CD8-positive, alpha-beta memory T cell (primary cell): ENCODE measurements around the gene KRT28. TPM values are rescaled to one million over a fixed set of nuclear protein-coding genes. Genes with fewer than 3 reads are reported as not detected.
A peak's percentile ranks its signal among the peaks of the same experiment; 100 is the strongest.

Experiments used
- CTCF ChIA-PET: fragments of 350-600 bp; sonication (Branson Sonifier 250); formaldehyde crosslinking; loops from one replicate; lab custom pipeline; 2021; ENCODE audit warnings: antibody characterized with exemption; lab: Charles Lee
- POLR2A ChIA-PET: fragments of 350-600 bp; sonication (Branson Sonifier 250); formaldehyde crosslinking; loops from one replicate; lab custom pipeline; 2021; ENCODE audit warnings: antibody characterized with exemption; lab: Charles Lee
- DNase-seq, 5 donors: peaks; one replicate each; pipeline versions ENCODE4 v3.0.0 to v3.0.0-alpha.2; 2020 to 2022; ENCODE audit warnings: mixed read lengths in 1 of 5
- H3K27ac ChIP-seq: one replicate; pipeline ENCODE4 v1.7.0; 2013; ENCODE audit warnings: low read depth, mild to moderate bottlenecking, low read length, moderate library complexity
- H3K27me3 ChIP-seq: 2 replicates; pipeline ENCODE4 v1.7.0; 2013; ENCODE audit warnings: low read length, mild to moderate bottlenecking; ENCODE audit not compliant: insufficient read depth, poor library complexity, severe bottlenecking
- H3K36me3 ChIP-seq: 2 replicates; pipeline ENCODE4 v1.7.0; 2013; ENCODE audit warnings: mild to moderate bottlenecking, low read length, moderate library complexity; ENCODE audit not compliant: insufficient read depth
- H3K4me1 ChIP-seq: 2 replicates; pipeline ENCODE4 v1.7.0; 2013; ENCODE audit warnings: mild to moderate bottlenecking, low read length, moderate library complexity; ENCODE audit not compliant: insufficient read depth
- H3K4me3 ChIP-seq: 2 replicates; pipeline ENCODE4 v1.7.0; 2013; ENCODE audit warnings: mild to moderate bottlenecking, low read length
- H3K9me3 ChIP-seq: 2 replicates; pipeline ENCODE4 v1.7.0; 2013; ENCODE audit warnings: mild to moderate bottlenecking, low read length
- H3K27ac Mint-ChIP-seq, 8 donors: one replicate each; pipeline ENCODE4 v1.8.0; 2020 to 2021; ENCODE audit warnings: mixed read lengths in 8 of 8, mild to moderate bottlenecking in 6 of 8, inconsistent platforms in 3 of 8, moderate library complexity in 3 of 8
- H3K27me3 Mint-ChIP-seq, 2 donors: one replicate each; pipeline ENCODE4 v1.8.0; 2020 to 2021; ENCODE audit warnings: mixed read lengths in 2 of 2, mild to moderate bottlenecking in 1 of 2, moderate library complexity in 1 of 2
- H3K36me3 Mint-ChIP-seq, 3 donors: one replicate each; pipeline ENCODE4 v1.8.0; 2020 to 2021; ENCODE audit warnings: mixed read lengths in 3 of 3, inconsistent platforms in 1 of 3, mild to moderate bottlenecking in 1 of 3
- H3K4me1 Mint-ChIP-seq, 3 donors: one replicate each; pipeline ENCODE4 v1.8.0; 2020 to 2021; ENCODE audit warnings: mixed read lengths in 3 of 3, inconsistent platforms in 1 of 3, mild to moderate bottlenecking in 1 of 3
- H3K4me3 Mint-ChIP-seq, 7 donors: one replicate each; pipeline ENCODE4 v1.8.0; 2020 to 2021; ENCODE audit warnings: mixed read lengths in 7 of 7, mild to moderate bottlenecking in 6 of 7, moderate library complexity in 4 of 7, inconsistent platforms in 2 of 7
- H3K9me3 Mint-ChIP-seq, 5 donors: one replicate each; pipeline ENCODE4 v1.8.0; 2020 to 2022; ENCODE audit warnings: mixed read lengths in 5 of 5, mild to moderate bottlenecking in 3 of 5, moderate library complexity in 2 of 5, inconsistent platforms in 1 of 5
- polyA plus RNA-seq: library from polyadenylated mRNA; unstranded; fragments of 300-500 nt; fragmentation: Illumina TruSeq; gene quantifications from one replicate; pipeline ENCODE4 v1.2.3, GENCODE V29; 2021
- total RNA-seq, 2 experiments: library from RNA; stranded (reverse); gene quantifications; one replicate each; pipeline ENCODE4 v1.2.3, GENCODE V29; 2021

Gene KRT28
- total and polyA plus RNA-seq, 3 experiments from 2014 or later: not detected

DNA sequence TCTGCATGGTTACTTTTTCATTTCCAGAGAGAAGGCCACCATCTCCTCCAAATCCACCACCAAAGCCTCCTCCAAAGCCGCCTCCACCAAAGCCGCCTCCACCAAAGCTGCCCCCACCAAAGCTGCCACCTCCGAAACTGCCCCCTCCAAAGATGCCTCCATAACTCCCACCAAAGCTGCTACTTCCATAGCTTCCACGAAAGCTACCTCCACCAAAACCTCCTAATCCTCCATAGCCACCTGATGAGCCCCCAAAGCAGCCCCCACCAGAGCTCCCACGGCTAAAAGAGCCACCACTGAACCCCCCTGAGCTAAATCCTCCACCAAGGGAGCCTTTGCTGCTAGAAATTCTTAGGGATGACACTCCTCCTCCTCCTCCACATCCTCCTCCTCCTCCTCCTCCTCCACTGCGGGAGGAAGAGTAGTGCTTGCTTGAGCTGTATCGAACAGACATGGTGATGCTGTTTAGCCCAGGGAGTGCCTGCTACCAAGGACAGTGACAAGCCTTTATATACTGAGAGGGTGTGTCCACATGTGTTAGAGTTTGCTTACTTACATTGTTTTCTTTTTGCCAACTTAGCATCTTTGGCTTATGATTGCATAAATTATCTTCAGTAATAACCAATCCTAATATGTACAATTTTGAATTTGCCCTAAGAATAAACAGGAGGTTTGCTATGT lies 22.5 kb upstream of the KRT28 start, which contains the start of gene KRT10:
TSS of gene KRT10 (minus strand) at position 483 of the 681 bp plus-strand sequence. CDS start at position 454, 29 bp downstream.
- Mint-ChIP-seq H3K9me3 (peaks cover 0 to 6% (median 0%) of the 10 kb centered on the region in 5 donors), H3K4me1 (peaks cover 21 to 27% (median 26%) of the 10 kb centered on the region in 3 donors), H3K36me3 (peaks cover 10 to 46% (median 16%) of the 10 kb centered on the region in 3 donors), H3K4me3 (peak within 1 kb of the TSS in 2 of 7 donors; percentile 32 to 69), H3K27ac (peak within 1 kb of the TSS in 1 of 8 donors; percentile 84), H3K27me3 (peaks cover 0 to 34% of the 10 kb centered on the region in 2 donors)
- peaks cover 3% of the 10 kb centered on the region for H3K36me3 ChIP-seq
- H3K27me3 ChIP-seq: no peaks in the 10 kb centered on the region
- no peaks in the 10 kb centered on the region for H3K9me3 ChIP-seq
- POLR2A ChIA-PET: no interaction called here
- H3K4me1 ChIP-seq: peaks cover 19% of the 10 kb centered on the region
- CTCF ChIA-PET: interaction anchor here (1.6 kb wide), 1 partner anchor 841 kb away, joined by 5 read pairs; no protein-coding TSS in a partner anchor
- DNase-seq: no peak
- no peak within 1 kb of the TSS for H3K27ac ChIP-seq
- no peak within 1 kb of the TSS for H3K4me3 ChIP-seq

DNA sequence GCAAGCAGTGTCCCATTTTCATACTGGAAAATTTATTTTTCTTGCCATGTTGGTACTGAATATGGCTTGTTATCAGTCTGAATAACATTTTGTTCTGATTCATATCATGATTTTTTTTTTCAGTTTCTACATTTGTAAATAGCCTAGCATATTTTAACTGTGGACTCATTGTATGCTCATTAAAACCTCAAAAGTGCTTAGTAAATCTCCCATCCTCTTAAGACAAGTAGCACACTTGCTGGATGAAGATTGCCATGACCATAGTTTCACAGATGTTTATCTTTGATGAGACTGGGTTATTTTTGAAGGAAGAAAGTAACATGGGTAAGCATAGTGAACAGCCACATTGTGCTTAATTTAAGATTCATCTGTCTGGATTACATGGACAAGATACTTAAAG lies 21.8 kb upstream of the KRT28 start:
- Mint-ChIP-seq H3K4me3 (no peak overlapping the region), H3K27ac (no peak overlapping the region), H3K36me3 (peaks cover 16 to 51% (median 21%) of the 10 kb centered on the region in 3 donors), H3K4me1 (peaks cover 21 to 29% (median 28%) of the 10 kb centered on the region in 3 donors), H3K27me3 (peaks cover 0 to 29% of the 10 kb centered on the region in 2 donors), H3K9me3 (peaks cover 0 to 6% (median 0%) of the 10 kb centered on the region in 5 donors)
- Histone ChIP-seq H3K27ac (no peak overlapping the region), H3K4me3 (no peak overlapping the region), H3K27me3 (no peaks in the 10 kb centered on the region), H3K9me3 (no peaks in the 10 kb centered on the region), H3K36me3 (peaks cover 9% of the 10 kb centered on the region), H3K4me1 (peaks cover 19% of the 10 kb centered on the region)
- CTCF ChIA-PET: interaction anchor here (1.6 kb wide), 1 partner anchor 841 kb away, joined by 5 read pairs; no protein-coding TSS in a partner anchor
- DNase-seq: no peak
- POLR2A ChIA-PET: no interaction called here

- H3K27me3 Mint-ChIP-seq: peaks cover 0 to 17% of the 10 kb centered on the region in 2 donors
- POLR2A ChIA-PET: no interaction called here
Measured at GRCh38 chr17:40820228-40820838, 20.6 kb upstream of the KRT28 start.

GRCh38 chr17:40819528-40820125 lies 19.9 kb upstream of the KRT28 start:
- no peaks in the 10 kb centered on the region for H3K27me3 ChIP-seq
- peaks cover 14 to 45% (median 22%) of the 10 kb centered on the region in 3 donors for H3K36me3 Mint-ChIP-seq
- peaks cover 19% of the 10 kb centered on the region for H3K4me1 ChIP-seq
- peaks cover 21 to 29% (median 28%) of the 10 kb centered on the region in 3 donors for H3K4me1 Mint-ChIP-seq
- H3K9me3 Mint-ChIP-seq: peaks cover 0 to 6% (median 0%) of the 10 kb centered on the region in 5 donors
- POLR2A ChIA-PET: interaction anchor here (2.3 kb wide), 1 partner anchor 870 kb away, joined by 8 read pairs; no protein-coding TSS in a partner anchor
- H3K27ac Mint-ChIP-seq: peak overlapping the region; percentile 76 to 97 (median 83)
- CTCF ChIA-PET: interaction anchor here (1.3 to 1.4 kb wide), 2 partner anchors 829 to 843 kb away, joined by 7 to 9 read pairs; no protein-coding TSS in a partner anchor
- H3K27ac ChIP-seq: peak overlapping the region; percentile 71
- no peak for DNase-seq
- H3K4me3 ChIP-seq: peak overlapping the region; percentile 77
- H3K27me3 Mint-ChIP-seq: peaks cover 3 to 19% of the 10 kb centered on the region in 2 donors
- H3K36me3 ChIP-seq: peaks cover 9% of the 10 kb centered on the region
- no peaks in the 10 kb centered on the region for H3K9me3 ChIP-seq
- peak overlapping the region; percentile 76 to 99 (median 82) for H3K4me3 Mint-ChIP-seq

More at GRCh38 chr17:40820228-40820838, 20.6 kb upstream of the KRT28 start:
- peaks cover 0 to 6% (median 0%) of the 10 kb centered on the region in 5 donors for H3K9me3 Mint-ChIP-seq
- no peaks in the 10 kb centered on the region for H3K27me3 ChIP-seq
- peak overlapping the region; percentile 71 for H3K27ac ChIP-seq
- H3K4me3 Mint-ChIP-seq: peak overlapping the region; percentile 2 to 99 (median 76)
- H3K9me3 ChIP-seq: no peaks in the 10 kb centered on the region
- H3K27ac Mint-ChIP-seq: peak overlapping the region in 3 of 8 donors; percentile 43 to 97 (median 76)
- H3K36me3 ChIP-seq: peaks cover 9% of the 10 kb centered on the region
- CTCF ChIA-PET: no interaction called here
- DNase-seq: no peak
- peaks cover 19% of the 10 kb centered on the region for H3K4me1 ChIP-seq
- H3K4me1 Mint-ChIP-seq: peaks cover 21 to 29% (median 28%) of the 10 kb centered on the region in 3 donors
- H3K36me3 Mint-ChIP-seq: peaks cover 14 to 45% (median 22%) of the 10 kb centered on the region in 3 donors
- no peak overlapping the region for H3K4me3 ChIP-seq

DNA sequence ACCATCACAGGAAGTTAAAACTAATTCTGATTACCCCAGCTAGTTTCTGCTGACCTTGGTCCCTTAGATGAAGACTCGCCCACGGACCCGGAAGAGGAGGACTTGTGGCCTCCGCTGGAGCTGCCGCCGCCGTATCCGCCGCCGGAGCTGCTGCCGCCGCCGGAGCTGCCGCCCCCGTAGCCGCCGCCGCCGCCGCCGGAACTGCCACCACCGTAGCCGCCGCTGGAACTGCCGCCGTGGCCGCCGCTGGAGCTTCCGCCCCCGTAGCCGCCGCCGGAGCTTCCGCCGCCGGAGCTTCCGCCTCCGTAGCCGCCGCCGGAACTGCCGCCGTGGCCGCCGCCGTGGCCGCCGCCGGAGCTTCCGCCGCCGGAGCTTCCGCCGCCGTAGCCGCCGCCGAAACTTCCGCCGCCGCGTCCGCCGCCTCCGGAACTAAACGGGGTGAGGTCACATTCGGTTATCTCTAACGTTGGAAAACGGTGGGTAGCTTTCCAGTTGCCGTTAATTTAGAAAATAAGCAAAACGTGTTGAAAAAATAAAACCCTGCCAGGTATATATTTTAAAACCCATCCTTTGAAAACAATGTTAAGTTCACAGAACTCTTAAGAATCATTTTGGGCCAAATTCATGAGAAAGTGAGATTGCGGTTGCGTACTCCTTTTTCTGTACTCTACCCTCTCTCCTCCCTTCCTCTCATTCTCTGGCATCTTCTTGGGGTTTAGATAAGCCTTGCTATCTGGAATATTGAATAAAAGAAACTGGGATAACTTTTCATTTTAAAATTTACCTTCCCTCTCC lies 19.2 kb upstream of the KRT28 start:
- no peaks in the 10 kb centered on the region for H3K27me3 ChIP-seq
- DNase-seq: peak; percentile 78 to 86 (median 81)
- Mint-ChIP-seq H3K9me3 (peaks cover 0 to 6% (median 0%) of the 10 kb centered on the region in 5 donors), H3K4me1 (peaks cover 21 to 29% (median 28%) of the 10 kb centered on the region in 3 donors), H3K4me3 (peak overlapping the region; percentile 89 to 99 (median 92)), H3K27me3 (peaks cover 4 to 22% of the 10 kb centered on the region in 2 donors), H3K27ac (peak overlapping the region; percentile 90 to 98 (median 94)), H3K36me3 (peaks cover 14 to 40% (median 22%) of the 10 kb centered on the region in 3 donors)
- no peaks in the 10 kb centered on the region for H3K9me3 ChIP-seq
- peak overlapping the region; percentile 83 for H3K4me3 ChIP-seq
- peaks cover 19% of the 10 kb centered on the region for H3K4me1 ChIP-seq
- CTCF ChIA-PET: interaction anchor here (0.9 to 1.4 kb wide), 4 partner anchors 829 to 877 kb away, joined by 4 to 9 read pairs (median 6); no protein-coding TSS in a partner anchor
- H3K27ac ChIP-seq: peak overlapping the region; percentile 71
- POLR2A ChIA-PET: interaction anchor here (0.8 to 2.3 kb wide), 8 partner anchors 171 to 872 kb away, joined by 3 to 10 read pairs (median 4); partner anchors contain the start of genes KRTAP16-1 and SMARCE1
- peaks cover 9% of the 10 kb centered on the region for H3K36me3 ChIP-seq

DNA sequence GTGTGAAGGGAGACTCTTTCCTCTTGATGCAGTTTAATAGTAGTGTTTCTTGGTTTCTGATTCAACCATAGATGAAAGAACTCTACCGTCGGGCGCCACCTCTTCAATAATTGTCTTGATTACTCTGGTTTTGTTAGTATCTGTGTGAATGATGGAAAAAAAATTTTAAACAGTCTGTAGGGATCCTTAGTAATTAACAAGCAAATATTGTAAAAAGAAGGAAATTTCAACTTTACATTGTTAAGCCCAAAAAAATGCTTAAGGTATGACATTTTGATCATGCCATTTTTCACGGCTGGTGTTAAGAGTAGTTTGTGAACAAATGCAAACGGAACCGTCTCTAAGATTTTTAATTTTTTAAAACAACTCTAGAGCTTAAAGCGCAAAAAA lies 18.6 kb upstream of the KRT28 start:
- Mint-ChIP-seq H3K27ac (peak overlapping the region; percentile 90 to 98 (median 94)), H3K4me3 (peak overlapping the region; percentile 89 to 99 (median 92)), H3K9me3 (peaks cover 0 to 6% (median 0%) of the 10 kb centered on the region in 5 donors), H3K36me3 (peaks cover 14 to 38% (median 22%) of the 10 kb centered on the region in 3 donors), H3K4me1 (peaks cover 21 to 29% (median 28%) of the 10 kb centered on the region in 3 donors), H3K27me3 (peaks cover 8 to 21% of the 10 kb centered on the region in 2 donors)
- ChIA-PET POLR2A (interaction anchor here (0.8 to 2.3 kb wide), 8 partner anchors 170 to 873 kb away, joined by 3 to 10 read pairs (median 4); partner anchors contain the start of genes KRTAP16-1 and SMARCE1), CTCF (interaction anchor here (0.9 to 1.4 kb wide), 4 partner anchors 830 to 878 kb away, joined by 4 to 9 read pairs (median 6); no protein-coding TSS in a partner anchor)
- Histone ChIP-seq H3K27me3 (no peaks in the 10 kb centered on the region), H3K9me3 (no peaks in the 10 kb centered on the region), H3K36me3 (peaks cover 9% of the 10 kb centered on the region), H3K27ac (peak overlapping the region; percentile 71), H3K4me1 (peaks cover 19% of the 10 kb centered on the region), H3K4me3 (peak overlapping the region; percentile 83)
- no peak for DNase-seq
